GM23338 (cell line): ENCODE measurements around the gene MBNL1. TPM values are rescaled to one million over a fixed set of nuclear protein-coding genes. Genes with fewer than 3 reads are reported as not detected.

Source experiments
- ATAC-seq: fragments of 200-7000 bp; cut with Tn5 transposase; 3 replicates; pipeline ENCODE4 v1.9.1; 2020
- DNase-seq: peaks from one replicate; pipeline ENCODE4 v3.0.0-alpha.2; 2015; ENCODE audit warnings: low spot score
- H2AFZ ChIP-seq: fragments of 200-600 bp; sonication (generic); 2 replicates; pipeline ENCODE4 v1.8.0; 2016; ENCODE audit warnings: antibody characterized with exemption, mild to moderate bottlenecking, moderate library complexity
- H3F3A ChIP-seq: fragments of 200-600 bp; sonication (generic); replicated peaks from 2 replicates; pipeline ENCODE4 v1.8.0; 2017; ENCODE audit warnings: antibody characterized with exemption, mixed run types, low read depth
- H3K27ac ChIP-seq: fragments of 200-600 bp; sonication (generic); 2 replicates; pipeline ENCODE4 v1.6.1; 2016; ENCODE audit warnings: low read depth
- H3K27me3 ChIP-seq: fragments of 200-600 bp; sonication (generic); 2 replicates; pipeline ENCODE4 v1.8.0; 2016; ENCODE audit warnings: mild to moderate bottlenecking, mixed run types, moderate library complexity; ENCODE audit not compliant: insufficient read depth
- H3K36me3 ChIP-seq: fragments of 200-600 bp; sonication (generic); 2 replicates; pipeline ENCODE4 v1.8.0; 2016; ENCODE audit warnings: mild to moderate bottlenecking; ENCODE audit not compliant: insufficient read depth
- H3K4me1 ChIP-seq: fragments of 200-600 bp; sonication (generic); 2 replicates; pipeline ENCODE4 v1.8.0; 2016; ENCODE audit warnings: mild to moderate bottlenecking, moderate library complexity; ENCODE audit not compliant: insufficient read depth
- H3K4me2 ChIP-seq: fragments of 200-600 bp; sonication (generic); 2 replicates; pipeline ENCODE4 v1.7.1; 2017; ENCODE audit warnings: mixed run types
- H3K4me3 ChIP-seq: fragments of 200-600 bp; sonication (generic); 2 replicates; pipeline ENCODE4 v1.6.1; 2016; ENCODE audit warnings: mixed run types
- H3K79me2 ChIP-seq: fragments of 200-600 bp; sonication (generic); replicated peaks from 2 replicates; pipeline ENCODE4 v1.8.0; 2017; ENCODE audit warnings: mild to moderate bottlenecking; ENCODE audit not compliant: insufficient read depth
- H3K9me2 ChIP-seq: fragments of 200-600 bp; sonication (generic); 2 replicates; pipeline ENCODE4 v1.8.0; 2017; ENCODE audit not compliant: insufficient read depth
- H4K20me1 ChIP-seq: fragments of 200-600 bp; sonication (generic); replicated peaks from 2 replicates; pipeline ENCODE4 v1.8.0; 2017; ENCODE audit warnings: mild to moderate bottlenecking; ENCODE audit not compliant: insufficient read depth
- H3K27ac Mint-ChIP-seq: 2 replicates; pipeline ENCODE4 v1.8.0; 2020; ENCODE audit warnings: inconsistent platforms, mild to moderate bottlenecking, moderate library complexity, mixed read lengths
- H3K27me3 Mint-ChIP-seq: 3 replicates; pipeline ENCODE4 v1.8.0; 2022; ENCODE audit warnings: low read depth, mild to moderate bottlenecking, moderate library complexity, mixed read lengths, inconsistent platforms; ENCODE audit not compliant: insufficient read depth, poor library complexity
- H3K36me3 Mint-ChIP-seq: 3 replicates; pipeline ENCODE4 v1.8.0; 2021; ENCODE audit warnings: low read depth, mild to moderate bottlenecking, inconsistent platforms, moderate library complexity, mixed read lengths
- H3K4me1 Mint-ChIP-seq: 3 replicates; pipeline ENCODE4 v1.8.0; 2020; ENCODE audit warnings: mild to moderate bottlenecking, inconsistent platforms, mixed read lengths
- H3K4me3 Mint-ChIP-seq: 3 replicates; pipeline ENCODE4 v1.8.0; 2021; ENCODE audit warnings: moderate library complexity, mild to moderate bottlenecking, inconsistent platforms, mixed read lengths
- H3K9me3 Mint-ChIP-seq: 3 replicates; pipeline ENCODE4 v1.8.0; 2020; ENCODE audit warnings: moderate library complexity, mild to moderate bottlenecking, inconsistent platforms, mixed read lengths
- CREB1 ChIP-seq: fragments of 250-450 bp; sonication (Bioruptor Pico); IDR thresholded peaks from 2 replicates; pipeline ENCODE4 v1.5.0; 2020; ENCODE audit warnings: low read depth, mild to moderate bottlenecking, moderate library complexity
- EZH2 ChIP-seq: fragments of 200-600 bp; sonication (generic); IDR thresholded peaks from one replicate; pipeline ENCODE4 v1.8.0; 2017; ENCODE audit warnings: antibody characterized with exemption, mild to moderate bottlenecking, low read depth; ENCODE audit not compliant: unreplicated experiment
- EZH2phosphoT487 ChIP-seq: fragments of 200-600 bp; sonication (generic); IDR thresholded peaks from one replicate; pipeline ENCODE4 v1.8.1; 2018; ENCODE audit warnings: antibody characterized with exemption; ENCODE audit not compliant: unreplicated experiment
- JUNB ChIP-seq: IDR thresholded peaks from one replicate; pipeline ENCODE4 v1.6.1; 2016; ENCODE audit warnings: antibody characterized with exemption; ENCODE audit not compliant: unreplicated experiment
- NANOG ChIP-seq: IDR thresholded peaks from 2 replicates; pipeline ENCODE4 v1.6.1; 2016; ENCODE audit warnings: antibody characterized with exemption, borderline replicate concordance
- POLR2AphosphoS5 ChIP-seq: IDR thresholded peaks from 2 replicates; pipeline ENCODE4 v1.6.1; 2016; ENCODE audit warnings: antibody characterized with exemption, low read depth
- STAT1 ChIP-seq: IDR thresholded peaks from one replicate; pipeline ENCODE4 v1.6.1; 2016; ENCODE audit warnings: antibody characterized with exemption; ENCODE audit not compliant: unreplicated experiment
- ZNF114 ChIP-seq: fragments of 250-450 bp; sonication (Bioruptor Pico); IDR thresholded peaks from 2 replicates; pipeline ENCODE4 v1.5.0; 2020; ENCODE audit warnings: mild to moderate bottlenecking, moderate library complexity
- ZNF331 ChIP-seq: fragments of 250-450 bp; sonication (Bioruptor Pico); IDR thresholded peaks from 2 replicates; pipeline ENCODE4 v1.5.0; 2020; ENCODE audit warnings: low read depth, mild to moderate bottlenecking, moderate library complexity
- polyA plus RNA-seq: library from polyadenylated mRNA; unstranded; fragments of >200 nt; fragmentation: Nextera tagmentation; extraction: Ambion mirVana; gene quantifications from 2 replicates; pipeline ENCODE4 v1.2.1, GENCODE V29; 2016
- total RNA-seq: library from RNA; depleted of rRNA; stranded (reverse); fragments of >200 nt; shearing (Covaris generic); gene quantifications from 2 replicates; pipeline ENCODE4 v1.2.3, GENCODE V29; 2014
- TF ChIP-seq, protein P1 (sequence below): IDR thresholded peaks from one replicate; pipeline ENCODE4 v1.6.1; 2018; ENCODE audit warnings: antibody characterized with exemption; ENCODE audit not compliant: unreplicated experiment
- TF ChIP-seq, protein P2 (sequence below), 2 experiments: fragments of 200-600 bp in 1 of 2; sonication (generic) in 1 of 2; conservative IDR thresholded peaks; 2 replicates each; pipeline versions ENCODE4 v1.5.1 to v1.6.1; 2016 to 2017; ENCODE audit warnings: antibody characterized with exemption in 2 of 2, low read depth in 2 of 2, mild to moderate bottlenecking in 2 of 2, moderate library complexity in 1 of 2
- TF ChIP-seq, protein P3 (sequence below): IDR thresholded peaks from 2 replicates; pipeline ENCODE4 v1.6.1; 2016; ENCODE audit warnings: antibody characterized with exemption
- TF ChIP-seq, protein P4 (sequence below): fragments of 250-450 bp; sonication (Bioruptor Pico); IDR thresholded peaks from 2 replicates; pipeline ENCODE4 v1.5.0; 2020; ENCODE audit warnings: mild to moderate bottlenecking, moderate library complexity

The MBNL1 gene
- total and polyA plus RNA-seq, 2 experiments from 2014 or later = 9.4 to 23.2 TPM

DNA sequence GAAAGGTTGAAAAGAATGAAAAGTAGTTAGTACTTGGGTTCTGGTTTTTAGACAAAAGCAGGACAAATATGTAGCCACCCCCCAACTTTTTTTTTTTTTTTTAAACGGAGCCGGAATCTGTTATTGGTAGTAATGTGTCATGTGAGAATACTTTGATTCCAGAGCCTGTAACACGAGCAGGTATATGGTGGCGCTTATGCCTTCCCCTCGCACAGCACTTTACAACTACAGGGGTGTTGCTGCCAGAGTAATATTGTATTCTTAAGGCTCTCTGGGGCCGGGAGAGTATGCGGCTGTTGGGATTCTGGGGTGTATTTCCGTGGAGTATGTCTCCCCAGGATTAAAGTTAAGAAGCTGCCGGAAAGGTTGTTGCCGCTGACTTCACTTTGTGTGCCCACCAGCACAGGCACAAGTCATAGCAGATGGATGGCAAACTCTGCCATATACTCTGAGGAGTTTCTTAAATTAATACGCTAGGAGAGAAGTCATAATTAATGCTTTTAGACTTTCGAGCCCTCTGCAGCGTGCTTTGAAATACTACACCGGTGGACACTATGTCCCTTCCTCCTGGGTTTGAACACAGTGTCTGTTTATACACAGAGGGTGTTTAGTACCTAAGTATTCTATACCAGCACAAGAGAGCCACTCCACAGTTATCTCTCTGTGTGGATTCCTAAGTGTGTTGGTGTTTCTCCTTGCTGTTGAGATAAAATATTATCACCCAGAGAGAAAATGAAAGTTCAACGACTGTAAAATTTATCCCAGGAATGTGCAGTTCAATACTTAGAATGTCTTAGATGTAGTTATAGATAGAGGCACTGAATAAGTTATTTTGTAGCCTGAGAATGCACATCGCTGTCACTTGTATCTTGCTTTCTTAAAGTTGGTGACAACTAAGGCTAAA, 1.4 kb downstream of the MBNL1 start:
- Histone ChIP-seq H3K36me3 (no peaks in the 10 kb centered on the region), H3F3A (no peaks in the 10 kb centered on the region), H2AFZ (peak overlapping the region; percentile 96), H3K4me3 (peak overlapping the region; percentile 92), H4K20me1 (no peaks in the 10 kb centered on the region), H3K9me2 (no peaks in the 10 kb centered on the region), H3K4me1 (peaks cover 31% of the 10 kb centered on the region), H3K27ac (no peak overlapping the region), H3K4me2 (peak overlapping the region; percentile 96), H3K79me2 (peaks cover 57% of the 10 kb centered on the region), H3K27me3 (peaks cover 17% of the 10 kb centered on the region)
- no peaks in the 10 kb centered on the region for H3K36me3 Mint-ChIP-seq
- peak overlapping the region; percentile 91 for H3K4me3 Mint-ChIP-seq
- peaks cover 11% of the 10 kb centered on the region for H3K27me3 Mint-ChIP-seq
- H3K27ac Mint-ChIP-seq = no peak overlapping the region
- DNase-seq (peak; percentile 30), ATAC-seq (peak; percentile 24)
- TF ChIP-seq EZH2phosphoT487 (no peak), ZNF114 (CRISPR knock-in tag) (no peak), STAT1 (no peak), ZNF331 (CRISPR knock-in tag) (no peak), EZH2 (no peak), POLR2AphosphoS5 (no peak), JUNB (no peak), NANOG (no peak), CREB1 (no peak)
- TF ChIP-seq, protein P1, sequence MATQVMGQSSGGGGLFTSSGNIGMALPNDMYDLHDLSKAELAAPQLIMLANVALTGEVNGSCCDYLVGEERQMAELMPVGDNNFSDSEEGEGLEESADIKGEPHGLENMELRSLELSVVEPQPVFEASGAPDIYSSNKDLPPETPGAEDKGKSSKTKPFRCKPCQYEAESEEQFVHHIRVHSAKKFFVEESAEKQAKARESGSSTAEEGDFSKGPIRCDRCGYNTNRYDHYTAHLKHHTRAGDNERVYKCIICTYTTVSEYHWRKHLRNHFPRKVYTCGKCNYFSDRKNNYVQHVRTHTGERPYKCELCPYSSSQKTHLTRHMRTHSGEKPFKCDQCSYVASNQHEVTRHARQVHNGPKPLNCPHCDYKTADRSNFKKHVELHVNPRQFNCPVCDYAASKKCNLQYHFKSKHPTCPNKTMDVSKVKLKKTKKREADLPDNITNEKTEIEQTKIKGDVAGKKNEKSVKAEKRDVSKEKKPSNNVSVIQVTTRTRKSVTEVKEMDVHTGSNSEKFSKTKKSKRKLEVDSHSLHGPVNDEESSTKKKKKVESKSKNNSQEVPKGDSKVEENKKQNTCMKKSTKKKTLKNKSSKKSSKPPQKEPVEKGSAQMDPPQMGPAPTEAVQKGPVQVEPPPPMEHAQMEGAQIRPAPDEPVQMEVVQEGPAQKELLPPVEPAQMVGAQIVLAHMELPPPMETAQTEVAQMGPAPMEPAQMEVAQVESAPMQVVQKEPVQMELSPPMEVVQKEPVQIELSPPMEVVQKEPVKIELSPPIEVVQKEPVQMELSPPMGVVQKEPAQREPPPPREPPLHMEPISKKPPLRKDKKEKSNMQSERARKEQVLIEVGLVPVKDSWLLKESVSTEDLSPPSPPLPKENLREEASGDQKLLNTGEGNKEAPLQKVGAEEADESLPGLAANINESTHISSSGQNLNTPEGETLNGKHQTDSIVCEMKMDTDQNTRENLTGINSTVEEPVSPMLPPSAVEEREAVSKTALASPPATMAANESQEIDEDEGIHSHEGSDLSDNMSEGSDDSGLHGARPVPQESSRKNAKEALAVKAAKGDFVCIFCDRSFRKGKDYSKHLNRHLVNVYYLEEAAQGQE = no peak
- TF ChIP-seq, protein P2, sequence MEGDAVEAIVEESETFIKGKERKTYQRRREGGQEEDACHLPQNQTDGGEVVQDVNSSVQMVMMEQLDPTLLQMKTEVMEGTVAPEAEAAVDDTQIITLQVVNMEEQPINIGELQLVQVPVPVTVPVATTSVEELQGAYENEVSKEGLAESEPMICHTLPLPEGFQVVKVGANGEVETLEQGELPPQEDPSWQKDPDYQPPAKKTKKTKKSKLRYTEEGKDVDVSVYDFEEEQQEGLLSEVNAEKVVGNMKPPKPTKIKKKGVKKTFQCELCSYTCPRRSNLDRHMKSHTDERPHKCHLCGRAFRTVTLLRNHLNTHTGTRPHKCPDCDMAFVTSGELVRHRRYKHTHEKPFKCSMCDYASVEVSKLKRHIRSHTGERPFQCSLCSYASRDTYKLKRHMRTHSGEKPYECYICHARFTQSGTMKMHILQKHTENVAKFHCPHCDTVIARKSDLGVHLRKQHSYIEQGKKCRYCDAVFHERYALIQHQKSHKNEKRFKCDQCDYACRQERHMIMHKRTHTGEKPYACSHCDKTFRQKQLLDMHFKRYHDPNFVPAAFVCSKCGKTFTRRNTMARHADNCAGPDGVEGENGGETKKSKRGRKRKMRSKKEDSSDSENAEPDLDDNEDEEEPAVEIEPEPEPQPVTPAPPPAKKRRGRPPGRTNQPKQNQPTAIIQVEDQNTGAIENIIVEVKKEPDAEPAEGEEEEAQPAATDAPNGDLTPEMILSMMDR (conservative IDR thresholded peaks at IDR 0.05; ENCODE audit: low read depth in 2 of 2) = no peak
- TF ChIP-seq, protein P3, sequence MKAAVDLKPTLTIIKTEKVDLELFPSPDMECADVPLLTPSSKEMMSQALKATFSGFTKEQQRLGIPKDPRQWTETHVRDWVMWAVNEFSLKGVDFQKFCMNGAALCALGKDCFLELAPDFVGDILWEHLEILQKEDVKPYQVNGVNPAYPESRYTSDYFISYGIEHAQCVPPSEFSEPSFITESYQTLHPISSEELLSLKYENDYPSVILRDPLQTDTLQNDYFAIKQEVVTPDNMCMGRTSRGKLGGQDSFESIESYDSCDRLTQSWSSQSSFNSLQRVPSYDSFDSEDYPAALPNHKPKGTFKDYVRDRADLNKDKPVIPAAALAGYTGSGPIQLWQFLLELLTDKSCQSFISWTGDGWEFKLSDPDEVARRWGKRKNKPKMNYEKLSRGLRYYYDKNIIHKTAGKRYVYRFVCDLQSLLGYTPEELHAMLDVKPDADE = no peak
- TF ChIP-seq, protein P4, sequence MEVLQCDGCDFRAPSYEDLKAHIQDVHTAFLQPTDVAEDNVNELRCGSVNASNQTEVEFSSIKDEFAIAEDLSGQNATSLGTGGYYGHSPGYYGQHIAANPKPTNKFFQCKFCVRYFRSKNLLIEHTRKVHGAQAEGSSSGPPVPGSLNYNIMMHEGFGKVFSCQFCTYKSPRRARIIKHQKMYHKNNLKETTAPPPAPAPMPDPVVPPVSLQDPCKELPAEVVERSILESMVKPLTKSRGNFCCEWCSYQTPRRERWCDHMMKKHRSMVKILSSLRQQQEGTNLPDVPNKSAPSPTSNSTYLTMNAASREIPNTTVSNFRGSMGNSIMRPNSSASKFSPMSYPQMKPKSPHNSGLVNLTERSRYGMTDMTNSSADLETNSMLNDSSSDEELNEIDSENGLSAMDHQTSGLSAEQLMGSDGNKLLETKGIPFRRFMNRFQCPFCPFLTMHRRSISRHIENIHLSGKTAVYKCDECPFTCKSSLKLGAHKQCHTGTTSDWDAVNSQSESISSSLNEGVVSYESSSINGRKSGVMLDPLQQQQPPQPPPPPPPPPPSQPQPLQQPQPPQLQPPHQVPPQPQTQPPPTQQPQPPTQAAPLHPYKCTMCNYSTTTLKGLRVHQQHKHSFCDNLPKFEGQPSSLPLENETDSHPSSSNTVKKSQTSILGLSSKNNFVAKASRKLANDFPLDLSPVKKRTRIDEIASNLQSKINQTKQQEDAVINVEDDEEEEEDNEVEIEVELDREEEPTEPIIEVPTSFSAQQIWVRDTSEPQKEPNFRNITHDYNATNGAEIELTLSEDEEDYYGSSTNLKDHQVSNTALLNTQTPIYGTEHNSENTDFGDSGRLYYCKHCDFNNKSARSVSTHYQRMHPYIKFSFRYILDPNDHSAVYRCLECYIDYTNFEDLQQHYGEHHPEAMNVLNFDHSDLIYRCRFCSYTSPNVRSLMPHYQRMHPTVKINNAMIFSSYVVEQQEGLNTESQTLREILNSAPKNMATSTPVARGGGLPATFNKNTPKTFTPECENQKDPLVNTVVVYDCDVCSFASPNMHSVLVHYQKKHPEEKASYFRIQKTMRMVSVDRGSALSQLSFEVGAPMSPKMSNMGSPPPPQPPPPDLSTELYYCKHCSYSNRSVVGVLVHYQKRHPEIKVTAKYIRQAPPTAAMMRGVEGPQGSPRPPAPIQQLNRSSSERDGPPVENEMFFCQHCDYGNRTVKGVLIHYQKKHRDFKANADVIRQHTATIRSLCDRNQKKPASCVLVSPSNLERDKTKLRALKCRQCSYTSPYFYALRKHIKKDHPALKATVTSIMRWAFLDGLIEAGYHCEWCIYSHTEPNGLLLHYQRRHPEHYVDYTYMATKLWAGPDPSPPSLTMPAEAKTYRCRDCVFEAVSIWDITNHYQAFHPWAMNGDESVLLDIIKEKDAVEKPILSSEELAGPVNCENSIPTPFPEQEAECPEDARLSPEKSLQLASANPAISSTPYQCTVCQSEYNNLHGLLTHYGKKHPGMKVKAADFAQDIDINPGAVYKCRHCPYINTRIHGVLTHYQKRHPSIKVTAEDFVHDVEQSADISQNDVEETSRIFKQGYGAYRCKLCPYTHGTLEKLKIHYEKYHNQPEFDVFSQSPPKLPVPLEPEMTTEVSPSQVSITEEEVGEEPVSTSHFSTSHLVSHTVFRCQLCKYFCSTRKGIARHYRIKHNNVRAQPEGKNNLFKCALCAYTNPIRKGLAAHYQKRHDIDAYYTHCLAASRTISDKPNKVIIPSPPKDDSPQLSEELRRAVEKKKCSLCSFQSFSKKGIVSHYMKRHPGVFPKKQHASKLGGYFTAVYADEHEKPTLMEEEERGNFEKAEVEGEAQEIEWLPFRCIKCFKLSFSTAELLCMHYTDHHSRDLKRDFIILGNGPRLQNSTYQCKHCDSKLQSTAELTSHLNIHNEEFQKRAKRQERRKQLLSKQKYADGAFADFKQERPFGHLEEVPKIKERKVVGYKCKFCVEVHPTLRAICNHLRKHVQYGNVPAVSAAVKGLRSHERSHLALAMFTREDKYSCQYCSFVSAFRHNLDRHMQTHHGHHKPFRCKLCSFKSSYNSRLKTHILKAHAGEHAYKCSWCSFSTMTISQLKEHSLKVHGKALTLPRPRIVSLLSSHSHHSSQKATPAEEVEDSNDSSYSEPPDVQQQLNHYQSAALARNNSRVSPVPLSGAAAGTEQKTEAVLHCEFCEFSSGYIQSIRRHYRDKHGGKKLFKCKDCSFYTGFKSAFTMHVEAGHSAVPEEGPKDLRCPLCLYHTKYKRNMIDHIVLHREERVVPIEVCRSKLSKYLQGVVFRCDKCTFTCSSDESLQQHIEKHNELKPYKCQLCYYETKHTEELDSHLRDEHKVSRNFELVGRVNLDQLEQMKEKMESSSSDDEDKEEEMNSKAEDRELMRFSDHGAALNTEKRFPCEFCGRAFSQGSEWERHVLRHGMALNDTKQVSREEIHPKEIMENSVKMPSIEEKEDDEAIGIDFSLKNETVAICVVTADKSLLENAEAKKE (CRISPR knock-in tag) = no peak
- no peaks in the 10 kb centered on the region for H3K9me3 Mint-ChIP-seq
- H3K4me1 Mint-ChIP-seq = peaks cover 35% of the 10 kb centered on the region
